H1 (cell line): ENCODE results near the gene UBR3. TPM values are rescaled to one million over a fixed set of nuclear protein-coding genes. Genes with fewer than 3 reads are reported as not detected.

Source experiments
- CTCF ChIA-PET: fragments of 300-600 bp; sonication (Branson Sonifier 250); formaldehyde crosslinking; loops from one replicate; lab custom pipeline; 2021; ENCODE audit not compliant: partially characterized antibody; lab: Charles Lee
- POLR2A ChIA-PET: fragments of 300-600 bp; sonication (Branson Sonifier 250); formaldehyde crosslinking; loops from one replicate; lab custom pipeline; 2021; ENCODE audit warnings: inconsistent platforms; ENCODE audit not compliant: partially characterized antibody; lab: Charles Lee
- DNase-seq, 2 experiments: peaks; one replicate each; pipeline versions ENCODE4 v3.0.0 to v3.0.0-alpha.2; 2010 to 2022; ENCODE audit warnings: low spot score in 2 of 2, low read depth in 1 of 2, mixed read lengths in 1 of 2
- FAIRE-seq: peaks from 2 replicates; lab custom pipeline; 2011; peaks lifted over from hg19 to GRCh38; lab: Jason Lieb, UNC
- H2AFZ ChIP-seq: 2 replicates; pipeline ENCODE4 v1.8.1; 2012; ENCODE audit warnings: low read length, inconsistent platforms
- H2AK5ac ChIP-seq: 2 replicates; pipeline ENCODE4 v1.6.1; 2013; ENCODE audit warnings: low read depth, low read length
- H2BK120ac ChIP-seq: replicated peaks from 2 replicates; pipeline ENCODE3; 2013; ENCODE audit warnings: low read depth, low read length, inconsistent platforms
- H2BK12ac ChIP-seq: 2 replicates; pipeline ENCODE4 v1.6.1; 2013; ENCODE audit warnings: low read depth, low read length
- H2BK15ac ChIP-seq: 2 replicates; pipeline ENCODE4 v1.6.1; 2013; ENCODE audit warnings: low read length
- H2BK20ac ChIP-seq: 2 replicates; pipeline ENCODE4 v1.6.1; 2013; ENCODE audit warnings: low read length
- H2BK5ac ChIP-seq: 2 replicates; pipeline ENCODE4 v1.6.1; 2013; ENCODE audit warnings: low read depth, low read length
- H3K14ac ChIP-seq: 2 replicates; pipeline ENCODE4 v1.6.1; 2013; ENCODE audit warnings: inconsistent platforms; ENCODE audit not compliant: insufficient read length
- H3K18ac ChIP-seq: 2 replicates; pipeline ENCODE4 v1.6.1; 2013; ENCODE audit warnings: low read length; ENCODE audit errors: extremely low read depth
- H3K23ac ChIP-seq: 2 replicates; pipeline ENCODE4 v1.6.1; 2013; ENCODE audit warnings: inconsistent platforms; ENCODE audit not compliant: insufficient read length
- H3K23me2 ChIP-seq: 2 replicates; pipeline ENCODE4 v1.6.1; 2013; ENCODE audit warnings: low read depth, low read length
- H3K27ac ChIP-seq: 2 replicates; pipeline ENCODE4 v1.6.1; 2011; ENCODE audit warnings: low read depth, low read length, inconsistent platforms
- H3K27me3 ChIP-seq, 4 experiments: replicated peaks in 1 of 4; 1 replicate in 1 of 4; 2 replicates in 3 of 4; pipeline versions ENCODE4 v1.6.1 to v1.8.1; 2011 to 2013; ENCODE audit warnings: low read length in 3 of 4, mild to moderate bottlenecking in 3 of 4, inconsistent platforms in 2 of 4, mixed read lengths in 2 of 4, moderate library complexity in 1 of 4; ENCODE audit not compliant: control insufficient read depth in 3 of 4, insufficient read depth in 3 of 4; ENCODE audit errors: extremely low read depth in 1 of 4
- H3K36me3 ChIP-seq, 4 experiments: 2 replicates each; pipeline versions ENCODE4 v1.6.1 to v1.8.1; 2011 to 2013; ENCODE audit warnings: mild to moderate bottlenecking in 4 of 4, low read length in 3 of 4, moderate library complexity in 2 of 4, control low read depth in 1 of 4, inconsistent platforms in 1 of 4; ENCODE audit not compliant: insufficient read depth in 4 of 4, control insufficient read depth in 2 of 4
- H3K4ac ChIP-seq: replicated peaks from 2 replicates; pipeline ENCODE3; 2013; ENCODE audit warnings: low read length, low read depth, mixed read lengths, inconsistent platforms; ENCODE audit not compliant: insufficient read length
- H3K4me1 ChIP-seq, 4 experiments: replicated peaks in 1 of 4; 1 replicate in 1 of 4; 2 replicates in 3 of 4; pipeline versions ENCODE4 v1.6.1 to v1.8.1; 2011 to 2013; ENCODE audit warnings: low read length in 3 of 4, inconsistent platforms in 2 of 4, mixed read lengths in 1 of 4; ENCODE audit not compliant: insufficient read depth in 4 of 4, control insufficient read depth in 3 of 4
- H3K4me2 ChIP-seq, 2 experiments: 2 replicates each; pipeline versions ENCODE4 v1.6.1 to v1.8.1; 2011 to 2013; ENCODE audit warnings: low read depth in 2 of 2, low read length in 2 of 2, control low read depth in 1 of 2, inconsistent platforms in 1 of 2, mild to moderate bottlenecking in 1 of 2; ENCODE audit not compliant: insufficient read depth in 1 of 2
- H3K4me3 ChIP-seq, 4 experiments: fragments of 200-600, 300-600 bp in 1 of 4; sonication (generic), shearing (Covaris generic), sonication (Bioruptor Twin) in 1 of 4; 2 replicates each; pipeline versions ENCODE4 v1.5.1 to v1.8.1; 2011 to 2016; ENCODE audit warnings: low read length in 4 of 4, low read depth in 3 of 4, control low read depth in 2 of 4, inconsistent platforms in 2 of 4, mild to moderate bottlenecking in 2 of 4, mixed read lengths in 1 of 4, moderate library complexity in 1 of 4; ENCODE audit not compliant: insufficient read depth in 2 of 4; ENCODE audit errors: extremely low read depth in 1 of 4
- H3K56ac ChIP-seq: replicated peaks from 2 replicates; pipeline ENCODE3; 2013; ENCODE audit warnings: low read depth, mild to moderate bottlenecking, mixed read lengths, low read length, inconsistent platforms; ENCODE audit not compliant: insufficient read length
- H3K79me1 ChIP-seq: 2 replicates; pipeline ENCODE4 v1.6.1; 2013; ENCODE audit warnings: low read depth, low read length, control low read depth
- H3K79me2 ChIP-seq, 2 experiments: 2 replicates each; pipeline versions ENCODE4 v1.6.1 to v1.8.1; 2012 to 2013; ENCODE audit warnings: low read length in 2 of 2, mild to moderate bottlenecking in 2 of 2, inconsistent platforms in 1 of 2; ENCODE audit not compliant: insufficient read depth in 2 of 2, control insufficient read depth in 1 of 2
- H3K9ac ChIP-seq, 4 experiments: replicated peaks in 1 of 4; 1 replicate in 1 of 4; 2 replicates in 3 of 4; pipeline versions ENCODE4 v1.6.1 to v1.8.1; 2011 to 2013; ENCODE audit warnings: low read depth in 3 of 4, low read length in 3 of 4, control low read depth in 2 of 4, mild to moderate bottlenecking in 2 of 4, moderate library complexity in 2 of 4, inconsistent platforms in 1 of 4; ENCODE audit errors: extremely low read depth in 1 of 4
- H3K9me3 ChIP-seq, 2 experiments: 2 replicates each; pipeline versions ENCODE4 v1.6.1 to v1.8.1; 2012 to 2013; ENCODE audit warnings: mild to moderate bottlenecking in 2 of 2, moderate library complexity in 2 of 2, control low read depth in 1 of 2, inconsistent platforms in 1 of 2, low read depth in 1 of 2, low read length in 1 of 2, mixed read lengths in 1 of 2; ENCODE audit not compliant: insufficient read depth in 2 of 2
- H4K20me1 ChIP-seq, 2 experiments: replicated peaks in 1 of 2; 2 replicates each; pipeline versions ENCODE3 to v1.8.1; 2011 to 2013; ENCODE audit warnings: inconsistent platforms in 2 of 2, low read length in 2 of 2, mild to moderate bottlenecking in 1 of 2; ENCODE audit not compliant: insufficient read depth in 2 of 2, control insufficient read depth in 1 of 2
- H4K5ac ChIP-seq: 2 replicates; pipeline ENCODE4 v1.6.1; 2013; ENCODE audit warnings: low read length, low read depth, mixed read lengths, inconsistent platforms; ENCODE audit not compliant: insufficient read length
- H4K8ac ChIP-seq: 2 replicates; pipeline ENCODE4 v1.8.0; 2013; ENCODE audit warnings: mild to moderate bottlenecking, moderate library complexity, low read length, inconsistent platforms; ENCODE audit not compliant: insufficient read depth; ENCODE audit errors: extremely low read depth
- H4K91ac ChIP-seq: replicated peaks from 2 replicates; pipeline ENCODE3; 2013; ENCODE audit warnings: low read length, mixed read lengths, inconsistent platforms; ENCODE audit not compliant: insufficient read length
- FOSL1 ChIP-seq: IDR thresholded peaks from 2 replicates; pipeline ENCODE4 v1.6.1; 2011; ENCODE audit warnings: mild to moderate bottlenecking, low read depth, low read length, moderate library complexity; ENCODE audit not compliant: insufficient read depth
- JUND ChIP-seq: IDR thresholded peaks from 2 replicates; pipeline ENCODE4 v1.6.1; 2011; ENCODE audit warnings: mild to moderate bottlenecking, improper control_type of control experiment, low read length
- RNF2 ChIP-seq: fragments of 200-900, 300-1000 bp; sonication (generic); IDR thresholded peaks from 2 replicates; pipeline ENCODE4 v1.7.1; 2016; ENCODE audit warnings: borderline replicate concordance, low read depth, mild to moderate bottlenecking, antibody characterized with exemption, low read length; ENCODE audit not compliant: poor library complexity, severe bottlenecking; ENCODE audit errors: missing control alignments
- WGBS, 2 experiments: shearing (Covaris generic) in 1 of 2; methylation state at CpG; one replicate each; pipeline versions ENCODE4 v1.1.6 to v1.1.7; 2013 to 2015; ENCODE audit warnings: low lambda C conversion rate in 2 of 2, mixed read lengths in 2 of 2, inconsistent platforms in 1 of 2, low coverage in 1 of 2, missing lambda C conversion rate in 1 of 2; ENCODE audit not compliant: insufficient replicate concordance in 2 of 2, insufficient coverage in 1 of 2, insufficient read length in 1 of 2; ENCODE audit errors: extremely low coverage in 1 of 2, missing lambda C conversion rate in 1 of 2; 5-methylcytosine and 5-hydroxymethylcytosine counted together
- polyA plus RNA-seq, 7 experiments: library from polyadenylated mRNA; depleted of rRNA in 3 of 7; stranded (reverse) in 5 of 7; unstranded in 2 of 7; fragments of >200 nt in 5 of 7; fragments of 200-250 nt in 2 of 7; gene quantifications; 1 replicate in 5 of 7; 2 replicates in 1 of 7; 4 replicates in 1 of 7; pipeline versions ENCODE4 v1.2.1 to v1.2.3, GENCODE V29; 2011 to 2013; ENCODE audit warnings: missing spikeins in 2 of 7, mixed read lengths in 2 of 7
- total RNA-seq: library from RNA; stranded (reverse); fragmentation: NEBNext Ultra II Directional; extraction: Animal tissue kit (Norgen Biotek cat#: 25700); gene quantifications from 2 replicates; pipeline ENCODE4 v1.2.1, GENCODE V29; 2021

The UBR3 gene
- total and polyA plus RNA-seq, 2 of the 8 experiments (the other 6 are each of a cell fraction or from before 2014, with no cell fraction given), result 3.7 to 17.7 TPM

- Histone ChIP-seq H3K18ac (no peak overlapping the region), H3K4me2 (no peak overlapping the region), H3K79me2 (no peaks in the 10 kb centered on the region), H2BK12ac (no peak overlapping the region), H2AK5ac (no peak overlapping the region), H2AFZ (no peak overlapping the region), H4K20me1 (no peaks in the 10 kb centered on the region), H3K4me1 (no peaks in the 10 kb centered on the region; a peak in 1 of 7 replicates), H3K36me3 (peaks cover 0 to 3% (median 0%) of the 10 kb centered on the region in 4 experiments; a peak in 3 of 8 replicates), H3K27ac (no peak overlapping the region), H2BK15ac (no peak overlapping the region), H3K9me3 (peaks cover 0 to 8% of the 10 kb centered on the region in 2 experiments; a peak in 1 of 4 replicates), H4K8ac (no peak overlapping the region), H3K9ac (no peak overlapping the region), H3K4ac (no peak overlapping the region), H3K56ac (no peak overlapping the region), H2BK20ac (no peak overlapping the region), H3K27me3 (no peaks in the 10 kb centered on the region), H3K4me3 (no peak overlapping the region), H3K14ac (no peak overlapping the region), H4K5ac (no peak overlapping the region), H3K23me2 (no peaks in the 10 kb centered on the region), H3K79me1 (no peaks in the 10 kb centered on the region), H2BK5ac (no peak overlapping the region), H4K91ac (no peak overlapping the region), H3K23ac (no peak overlapping the region), H2BK120ac (no peak overlapping the region)
- POLR2A ChIA-PET, result interaction anchor here (0.7 kb wide), 1 partner anchor 9 kb away, joined by 3 read pairs; no protein-coding TSS in a partner anchor
- no peak for DNase-seq
- no peak for TF ChIP-seq JUND
- TF ChIP-seq FOSL1, result no peak
- no peak for TF ChIP-seq RNF2
- no peak for FAIRE-seq
- CTCF ChIA-PET, result no interaction called here
- 91% methylated on average over 3 of the region's 3 CpGs; no CpG with 5 or more reads in 1 of the 2 experiments for WGBS, 2 experiments
These were observed 150.3 kb downstream of the UBR3 start for GRCh38 chr2:169977530-169977929.
